Islet precursor cell (in vitro differentiated cells): ENCODE results near the gene CLCF1.
A peak's percentile ranks its signal among the peaks of the same experiment; 100 is the strongest.

ENCODE experiments used
- DNase-seq: peaks from one replicate; pipeline ENCODE4 v3.0.0-alpha.2; 2018

The CLCF1 gene

GRCh38 chr11:67372993-67373647 lies at the start of gene CLCF1:
Gene CLCF1, minus strand, starts transcription at chr11:67373598. Its CDS starts 59 bp downstream, at chr11:67373539.
- peak; percentile 80 for DNase-seq

GRCh38 chr11:67422891-67423290 lies 49.5 kb upstream of the CLCF1 start:
- DNase-seq: peak; percentile 87

- DNase-seq: no peak
Measured at GRCh38 chr11:67421430-67422031, 48.1 kb upstream of the CLCF1 start.

- DNase-seq: peak; percentile 99
Measured at GRCh38 chr11:67420646-67421429, 47.4 kb upstream of the CLCF1 start.

- DNase-seq: no peak
Measured at GRCh38 chr11:67420147-67420645, 46.8 kb upstream of the CLCF1 start.

GRCh38 chr11:67419325-67420049 lies 46.1 kb upstream of the CLCF1 start:
- DNase-seq: no peak

- DNase-seq: no peak
Measured at GRCh38 chr11:67418476-67419281, 45.3 kb upstream of the CLCF1 start.

- no peak for DNase-seq
Measured at GRCh38 chr11:67417425-67417824, 44.0 kb upstream of the CLCF1 start.

- DNase-seq: no peak
Measured at GRCh38 chr11:67416416-67417335, 43.3 kb upstream of the CLCF1 start.

- no peak for DNase-seq
Measured at GRCh38 chr11:67415501-67416304, 42.3 kb upstream of the CLCF1 start, which contains the start of gene CARNS1. Gene CARNS1, plus strand, starts transcription at chr11:67415678. Its CDS starts 522 bp downstream, at chr11:67416200.

- no peak for DNase-seq
Measured at GRCh38 chr11:67413266-67413849, 40.0 kb upstream of the CLCF1 start.

- DNase-seq: no peak
Measured at GRCh38 chr11:67412495-67413179, 39.2 kb upstream of the CLCF1 start.

- DNase-seq: no peak
Measured at GRCh38 chr11:67411785-67412152, 38.4 kb upstream of the CLCF1 start.

GRCh38 chr11:67410984-67411784 lies 37.8 kb upstream of the CLCF1 start:
- no peak for DNase-seq

- no peak for DNase-seq
Measured at GRCh38 chr11:67410369-67410831, 37.0 kb upstream of the CLCF1 start.

- peak; percentile 75 for DNase-seq
Measured at GRCh38 chr11:67409781-67410368, 36.5 kb upstream of the CLCF1 start.

- no peak for DNase-seq
Measured at GRCh38 chr11:67409261-67409666, 35.9 kb upstream of the CLCF1 start.
